GM12873 (cell line): Measurements from ENCODE around the gene ADGRG7.

ENCODE experiments used
- CTCF ChIP-seq: IDR thresholded peaks from 2 replicates; pipeline ENCODE4 v1.5.1; 2012; ENCODE audit warnings: low read depth, mild to moderate bottlenecking, moderate library complexity, low read length, control low read depth; ENCODE audit not compliant: insufficient read depth; ENCODE audit errors: missing control alignments

Gene ADGRG7

GRCh38 chr3:100615684-100616083 lies 6.3 kb downstream of the ADGRG7 start:
- no peak for TF ChIP-seq CTCF

GRCh38 chr3:100621251-100621650 lies 11.8 kb downstream of the ADGRG7 start:
- no peak for TF ChIP-seq CTCF

DNA sequence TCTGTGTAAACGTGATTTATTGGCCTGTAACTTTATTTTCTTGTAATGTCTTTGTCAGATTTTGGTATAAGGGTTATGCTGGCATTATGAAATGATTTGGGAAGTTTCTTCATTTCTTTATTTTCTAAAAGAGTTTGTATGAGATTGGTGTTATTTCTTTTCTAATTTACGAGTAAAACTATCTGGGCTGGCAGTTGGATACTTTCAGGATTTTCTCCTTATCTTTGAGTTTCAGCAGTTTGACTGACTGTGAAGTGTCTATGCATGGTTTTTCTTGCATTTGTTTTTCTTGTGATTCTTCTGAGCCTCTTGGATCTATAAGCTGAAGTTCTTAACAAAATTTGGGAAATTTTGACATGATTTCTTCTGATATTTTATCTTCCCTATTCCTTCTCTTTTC lies 18.1 kb downstream of the ADGRG7 start:
- TF ChIP-seq CTCF, result no peak

DNA sequence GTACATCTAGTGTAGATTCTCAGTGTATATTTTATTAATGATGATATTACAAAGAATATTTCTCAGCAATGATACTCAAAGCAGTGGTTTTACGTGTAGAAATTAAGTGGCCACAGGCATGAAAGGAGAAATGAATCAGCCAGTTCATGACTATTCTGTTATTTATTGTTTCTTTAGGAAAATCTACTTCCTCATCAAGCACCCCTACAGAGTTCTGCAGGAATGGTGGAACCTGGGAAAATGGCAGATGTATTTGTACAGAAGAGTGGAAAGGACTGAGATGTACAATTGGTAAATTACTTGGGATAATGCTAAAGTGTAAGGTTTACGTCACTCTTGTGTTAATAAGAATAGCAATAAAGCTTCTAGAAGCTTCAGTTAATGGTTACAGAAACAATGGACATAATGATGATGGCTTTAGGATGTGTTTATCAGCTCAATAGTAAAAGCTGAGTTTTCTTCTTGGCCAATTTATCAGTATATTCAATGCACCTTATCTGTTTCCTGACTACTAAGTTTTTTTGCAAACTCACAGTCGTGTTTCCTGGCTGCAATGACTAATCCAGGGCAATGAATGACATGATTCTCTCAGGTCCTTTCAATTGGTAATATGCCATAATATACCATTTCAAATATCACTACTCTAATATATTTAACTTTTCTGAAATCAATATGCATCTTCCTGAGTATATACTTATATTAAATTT lies 20.2 kb downstream of the ADGRG7 start:
- TF ChIP-seq CTCF, result no peak

- no peak for TF ChIP-seq CTCF
Measured at GRCh38 chr3:100630664-100631063, 21.3 kb downstream of the ADGRG7 start.

- no peak for TF ChIP-seq CTCF
Measured at GRCh38 chr3:100631236-100631635, 21.8 kb downstream of the ADGRG7 start.

GRCh38 chr3:100634493-100635272 lies 25.3 kb downstream of the ADGRG7 start:
- TF ChIP-seq CTCF, result peak; percentile 33
